Kidney (tissue), 14 donors: ENCODE measurements around the gene GOLT1B. TPM values are rescaled to one million over a fixed set of nuclear protein-coding genes. Genes with fewer than 3 reads are reported as not detected.

Experiments used
- DNase-seq, 5 donors: peaks; one replicate each; pipeline ENCODE4 v3.0.0-alpha.2; 2013 to 2020
- FAIRE-seq: peaks from 2 replicates; lab custom pipeline; 2012; peaks lifted over from hg19 to GRCh38; lab: Jason Lieb, UNC
- H3K27ac ChIP-seq, 2 donors: one replicate each; pipeline ENCODE4 v1.7.0; 2013; ENCODE audit warnings: low read depth in 2 of 2, low read length in 2 of 2, inconsistent platforms in 1 of 2
- H3K27me3 ChIP-seq: one replicate; pipeline ENCODE4 v1.7.1; 2013; ENCODE audit warnings: low read length, inconsistent platforms; ENCODE audit not compliant: control insufficient read depth, insufficient read depth
- H3K36me3 ChIP-seq, 3 donors: one replicate each; pipeline versions ENCODE4 v1.7.0 to v1.7.1; 2013; ENCODE audit warnings: low read length in 3 of 3, control low read depth in 1 of 3, inconsistent platforms in 1 of 3; ENCODE audit not compliant: insufficient read depth in 3 of 3, control insufficient read depth in 2 of 3
- H3K4me1 ChIP-seq, 3 donors: one replicate each; pipeline versions ENCODE4 v1.7.0 to v1.7.1; 2013; ENCODE audit warnings: low read length in 3 of 3, inconsistent platforms in 1 of 3, low read depth in 1 of 3; ENCODE audit not compliant: control insufficient read depth in 2 of 3, insufficient read depth in 2 of 3
- H3K4me3 ChIP-seq, 3 donors: one replicate each; pipeline versions ENCODE4 v1.7.0 to v1.8.1; 2013; ENCODE audit warnings: low read length in 3 of 3, control low read depth in 1 of 3, inconsistent platforms in 1 of 3
- H3K9ac ChIP-seq, 3 donors: one replicate each; pipeline versions ENCODE4 v1.7.0 to v1.7.1; 2013; ENCODE audit warnings: low read length in 3 of 3, control low read depth in 1 of 3, inconsistent platforms in 1 of 3
- H3K9me3 ChIP-seq, 3 donors: one replicate each; pipeline versions ENCODE4 v1.7.0 to v1.7.1; 2013; ENCODE audit warnings: low read length in 3 of 3, control low read depth in 1 of 3, inconsistent platforms in 1 of 3; ENCODE audit not compliant: control insufficient read depth in 2 of 3, insufficient read depth in 1 of 3
- CTCF ChIP-seq: IDR thresholded peaks from 3 replicates; pipeline ENCODE4 v1.5.1; 2012; ENCODE audit warnings: mild to moderate bottlenecking, moderate library complexity, borderline replicate concordance; ENCODE audit not compliant: insufficient read depth; ENCODE audit errors: extremely low read depth
- intact Hi-C: fragments of 100-400 bp; cut with DNase I; formaldehyde crosslinking; loops from one replicate; pipeline ENCODE4 v1.11.1; 2022
- polyA plus RNA-seq: library from polyadenylated mRNA; stranded (reverse); fragments of 350-450 nt; fragmentation: Illumina TruSeq; extraction: RNeasy Lipid Tissue Mini Kit (QIAGEN cat#74804); gene quantifications from one replicate; pipeline ENCODE4 v1.2.3, GENCODE V29; 2014; ENCODE audit warnings: low read depth, low replicate concordance; ENCODE audit not compliant: insufficient read depth
- total RNA-seq: library from RNA; stranded (reverse); fragmentation: NEBNext Ultra II Directional; extraction: Animal tissue kit (Norgen Biotek cat#: 25700); gene quantifications from one replicate; pipeline ENCODE4 v1.2.1, GENCODE V29; 2021
- donor health status: control.
- donor health status: control.
- donor health status: control.
- donor health status: control.
- donor health status: control.
- donor health status: DM: yes; HTN: yes; CAD: no.
- donor health status: Normal renal cell carcinoma (clear cell type).

GOLT1B gene
- total and polyA plus RNA-seq, 2 donors from 2014 or later, result 15.7 to 28.9 TPM

- peak within 1 kb of the TSS; percentile 77 to 85 for H3K27ac ChIP-seq
- no peak for TF ChIP-seq CTCF
- no peak for FAIRE-seq
These were observed 24.5 kb downstream of the GOLT1B start, which contains the start of gene SPX for GRCh38 chr12:21526053-21526452. SPX (plus strand) TSS chr12:21526296; CDS start chr12:21526473, 177 bp downstream.

GRCh38 chr12:21526721-21527345, 25.2 kb downstream of the GOLT1B start:
- Histone ChIP-seq H3K27ac (peak overlapping the region; percentile 77 to 85), H3K9me3 (no peaks in the 10 kb centered on the region), H3K4me1 (peaks cover 0 to 9% (median 0%) of the 10 kb centered on the region in 3 donors), H3K4me3 (peak overlapping the region; percentile 44 to 75 (median 72)), H3K9ac (peak overlapping the region in 2 of 3 donors; percentile 43 to 72), H3K36me3 (no peaks in the 10 kb centered on the region), H3K27me3 (no peaks in the 10 kb centered on the region)
- intact Hi-C loops, result no loop called here
- TF ChIP-seq CTCF, result no peak
- peak in 1 of 5 donors; percentile 37 for DNase-seq
- no peak for FAIRE-seq

More at GRCh38 chr12:21526053-21526452, 24.5 kb downstream of the GOLT1B start, which contains the start of gene SPX:
- peak within 1 kb of the TSS; percentile 5 to 75 (median 72) for H3K4me3 ChIP-seq
- no peaks in the 10 kb centered on the region for H3K27me3 ChIP-seq
- H3K9me3 ChIP-seq, result no peaks in the 10 kb centered on the region
- H3K4me1 ChIP-seq, result peaks cover 0 to 9% (median 0%) of the 10 kb centered on the region in 3 donors
- H3K36me3 ChIP-seq, result no peaks in the 10 kb centered on the region
- intact Hi-C loops, result no loop called here
- no peak for DNase-seq
- H3K9ac ChIP-seq, result peak within 1 kb of the TSS in 2 of 3 donors; percentile 43 to 72

- no peak for FAIRE-seq
- no peaks in the 10 kb centered on the region for H3K36me3 ChIP-seq
- DNase-seq, result peak; percentile 58 to 85 (median 72)
- peaks cover 0 to 9% (median 0%) of the 10 kb centered on the region in 3 donors for H3K4me1 ChIP-seq
- peak overlapping the region; percentile 77 to 85 for H3K27ac ChIP-seq
- H3K9me3 ChIP-seq, result no peaks in the 10 kb centered on the region
- H3K27me3 ChIP-seq, result no peaks in the 10 kb centered on the region
- intact Hi-C loops, result no loop called here
- TF ChIP-seq CTCF, result no peak
- H3K9ac ChIP-seq, result peak overlapping the region; percentile 9 to 72 (median 43)
- peak overlapping the region; percentile 44 to 75 (median 72) for H3K4me3 ChIP-seq
These were observed 26.0 kb downstream of the GOLT1B start for GRCh38 chr12:21527451-21528180.
